IMR-90 (cell line): ENCODE measurements around the gene RNFT2. TPM values are rescaled to one million over a fixed set of nuclear protein-coding genes. Genes with fewer than 3 reads are reported as not detected.

ENCODE experiments used
- ATAC-seq: fragments of 200-7000 bp; cut with Tn5 transposase; 2 replicates; pipeline ENCODE4 v1.9.1; 2020; ENCODE audit warnings: low read depth, mild to moderate bottlenecking, moderate library complexity
- BruUV-seq: library from RNA; stranded (reverse); fragments of 400-500 nt; replicated peaks from 2 replicates; lab custom pipeline; 2021; lab: Mats Ljungman, UMichigan
- CTCF ChIA-PET: fragments of 300-600 bp; formaldehyde crosslinking; extraction: SDS; loops from one replicate; lab custom pipeline; 2021; ENCODE audit warnings: antibody characterized with exemption; lab: Yijun Ruan, JAX
- POLR2A ChIA-PET: fragments of 300-600 bp; sonication (Branson Sonifier 250); formaldehyde crosslinking; loops from one replicate; lab custom pipeline; 2022; ENCODE audit warnings: antibody characterized with exemption; ENCODE audit not compliant: unreplicated experiment; lab: Charles Lee
- DNase-seq: peaks from one replicate; pipeline ENCODE4 v3.0.0; 2013
- H2AFZ ChIP-seq: replicated peaks from 2 replicates; pipeline ENCODE3; 2013; ENCODE audit warnings: low read length, mild to moderate bottlenecking; ENCODE audit not compliant: poor library complexity
- H2AK5ac ChIP-seq: 2 replicates; pipeline ENCODE4 v1.6.1; 2013; ENCODE audit warnings: low read depth, low read length, inconsistent platforms
- H2AK9ac ChIP-seq: replicated peaks from 2 replicates; pipeline ENCODE3; 2013; ENCODE audit warnings: mild to moderate bottlenecking, low read depth, low read length, moderate library complexity; ENCODE audit not compliant: poor library complexity
- H2BK120ac ChIP-seq: 2 replicates; pipeline ENCODE4 v1.6.1; 2013; ENCODE audit warnings: low read depth, low read length, inconsistent platforms
- H2BK15ac ChIP-seq: 3 replicates; pipeline ENCODE4 v1.6.1; 2013; ENCODE audit warnings: low read depth, low read length, inconsistent platforms
- H2BK20ac ChIP-seq: 2 replicates; pipeline ENCODE4 v1.6.1; 2013; ENCODE audit warnings: low read depth, mild to moderate bottlenecking, inconsistent platforms, low read length, moderate library complexity
- H2BK5ac ChIP-seq: 2 replicates; pipeline ENCODE4 v1.6.1; 2013; ENCODE audit warnings: mild to moderate bottlenecking, low read depth, low read length, inconsistent platforms; ENCODE audit not compliant: poor library complexity, severe bottlenecking
- H3K14ac ChIP-seq: replicated peaks from 2 replicates; pipeline ENCODE4 v1.6.1; 2013; ENCODE audit warnings: low read depth, low read length, inconsistent platforms
- H3K18ac ChIP-seq: 2 replicates; pipeline ENCODE4 v1.6.1; 2013; ENCODE audit warnings: low read depth, low read length, control low read depth
- H3K23ac ChIP-seq: 2 replicates; pipeline ENCODE4 v1.6.1; 2013; ENCODE audit warnings: low read depth, low read length, inconsistent platforms
- H3K27ac ChIP-seq: 2 replicates; pipeline ENCODE4 v1.5.1; 2013; ENCODE audit warnings: mild to moderate bottlenecking, control low read depth, low read length; ENCODE audit not compliant: insufficient read depth
- H3K27me3 ChIP-seq: 2 replicates; pipeline ENCODE4 v1.6.1; 2013; ENCODE audit warnings: low read length; ENCODE audit not compliant: control insufficient read depth, insufficient read depth
- H3K36me3 ChIP-seq: 2 replicates; pipeline ENCODE4 v1.6.1; 2013; ENCODE audit warnings: low read length, mixed read lengths; ENCODE audit not compliant: control insufficient read depth, insufficient read depth
- H3K4ac ChIP-seq: 2 replicates; pipeline ENCODE4 v1.6.1; 2013; ENCODE audit warnings: low read depth, low read length, inconsistent platforms
- H3K4me1 ChIP-seq: 2 replicates; pipeline ENCODE4 v1.6.1; 2013; ENCODE audit warnings: low read length, mixed read lengths; ENCODE audit not compliant: control insufficient read depth, insufficient read depth
- H3K4me2 ChIP-seq: 2 replicates; pipeline ENCODE4 v1.6.1; 2013; ENCODE audit warnings: low read depth, mild to moderate bottlenecking, control low read depth, low read length, moderate library complexity
- H3K4me3 ChIP-seq: 2 replicates; pipeline ENCODE4 v1.5.1; 2013; ENCODE audit warnings: low read depth, mild to moderate bottlenecking, control low read depth, low read length, moderate library complexity; ENCODE audit not compliant: insufficient read depth
- H3K56ac ChIP-seq: 2 replicates; pipeline ENCODE4 v1.6.1; 2013; ENCODE audit warnings: low read length, inconsistent platforms; ENCODE audit not compliant: insufficient read depth; ENCODE audit errors: extremely low read depth
- H3K79me1 ChIP-seq, 2 experiments: 2 replicates each; pipeline ENCODE4 v1.6.1; 2013; ENCODE audit warnings: low read length in 2 of 2, inconsistent platforms in 1 of 2, low read depth in 1 of 2
- H3K9ac ChIP-seq: 2 replicates; pipeline ENCODE4 v1.6.1; 2013; ENCODE audit warnings: low read depth, low read length, control low read depth
- H3K9me1 ChIP-seq: 2 replicates; pipeline ENCODE4 v1.6.1; 2013; ENCODE audit warnings: low read length, inconsistent platforms; ENCODE audit not compliant: insufficient read depth
- H3K9me3 ChIP-seq: 2 replicates; pipeline ENCODE4 v1.6.1; 2013; ENCODE audit warnings: low read length; ENCODE audit not compliant: control insufficient read depth, insufficient read depth
- H4K20me1 ChIP-seq: 2 replicates; pipeline ENCODE4 v1.6.1; 2013; ENCODE audit warnings: low read length, inconsistent platforms; ENCODE audit not compliant: insufficient read depth
- H4K5ac ChIP-seq: 2 replicates; pipeline ENCODE4 v1.6.1; 2013; ENCODE audit warnings: mild to moderate bottlenecking, low read depth, low read length, control low read depth
- H4K8ac ChIP-seq, 2 experiments: 2 replicates each; pipeline ENCODE4 v1.6.1; 2013; ENCODE audit warnings: low read depth in 2 of 2, low read length in 2 of 2, control low read depth in 1 of 2, inconsistent platforms in 1 of 2
- H4K91ac ChIP-seq: 2 replicates; pipeline ENCODE4 v1.6.1; 2013; ENCODE audit warnings: low read depth, low read length, inconsistent platforms; ENCODE audit not compliant: insufficient read depth
- CHD1 ChIP-seq: IDR thresholded peaks from 2 replicates; pipeline ENCODE4 v1.6.1; 2012; ENCODE audit warnings: low read depth, low read length, improper control_type of control experiment
- RCOR1 ChIP-seq: IDR thresholded peaks from 2 replicates; pipeline ENCODE4 v1.6.1; 2012; ENCODE audit warnings: mild to moderate bottlenecking, low read length, improper control_type of control experiment; ENCODE audit not compliant: insufficient replicate concordance
- WGBS, 2 experiments: methylation state at CpG; one replicate each; pipeline versions ENCODE4 v1.1.5 to v1.1.7; 2013; ENCODE audit warnings: missing lambda C conversion rate in 2 of 2; ENCODE audit not compliant: insufficient read length in 1 of 2; ENCODE audit errors: extremely low coverage in 2 of 2; 5-methylcytosine and 5-hydroxymethylcytosine counted together
- dilution Hi-C: fragments of 300-500 bp; cut with HindIII; formaldehyde crosslinking; loops from one replicate; pipeline ENCODE4 v1.14.3; 2018; ENCODE audit warnings: low sequenced_read_pairs; ENCODE audit not compliant: unreplicated experiment
- in situ Hi-C: fragments of 300-500 bp; cut with MboI; formaldehyde crosslinking; loops from 3 replicates; pipeline ENCODE4 v1.14.3; 2019; ENCODE audit warnings: low sequenced_read_pairs, inconsistent platforms, mixed read lengths
- intact Hi-C: fragments of 100-400 bp; cut with micrococcal nuclease; formaldehyde crosslinking; loops from 2 replicates; pipeline ENCODE4 v1.10.0; 2022
- polyA plus RNA-seq, 3 experiments: library from polyadenylated mRNA; depleted of rRNA; stranded (reverse); fragments of >200 nt; gene quantifications; 2 replicates each; pipeline ENCODE4 v1.2.3, GENCODE V29; 2012; ENCODE audit warnings: low replicate concordance in 1 of 3
- total RNA-seq: library from RNA; depleted of rRNA; stranded (reverse); fragments of >200 nt; gene quantifications from 2 replicates; pipeline ENCODE4 v1.2.3, GENCODE V29; 2012

The RNFT2 gene
- total and polyA plus RNA-seq, 2 of the 4 experiments (the other 2 are of a cell fraction), result 1.6 to 2.3 TPM

- no CpG with 5 or more reads among the region's 3 CpGs for WGBS, 2 experiments
- Histone ChIP-seq H3K4me2 (no peak overlapping the region), H3K23ac (no peak overlapping the region), H2AFZ (no peak overlapping the region), H2BK20ac (no peak overlapping the region), H2AK9ac (no peak overlapping the region), H3K27ac (no peak overlapping the region), H4K20me1 (no peaks in the 10 kb centered on the region), H3K27me3 (no peaks in the 10 kb centered on the region), H3K79me1 (no peaks in the 10 kb centered on the region), H3K4ac (no peak overlapping the region), H4K91ac (no peak overlapping the region), H3K9me1 (no peaks in the 10 kb centered on the region), H2BK5ac (no peak overlapping the region), H4K5ac (no peak overlapping the region), H2BK120ac (no peak overlapping the region), H2AK5ac (no peak overlapping the region), H3K14ac (no peak overlapping the region), H3K56ac (no peak overlapping the region), H4K8ac (no peak overlapping the region), H3K9me3 (no peaks in the 10 kb centered on the region), H3K9ac (no peak overlapping the region), H3K36me3 (no peaks in the 10 kb centered on the region), H2BK15ac (no peak overlapping the region), H3K4me3 (no peak overlapping the region), H3K4me1 (no peaks in the 10 kb centered on the region), H3K18ac (no peak overlapping the region)
- CTCF ChIA-PET, result no interaction called here
- no peak for ATAC-seq
- dilution Hi-C loops (no loop called here), intact Hi-C loops (no loop called here), in situ Hi-C loops (no loop called here)
- DNase-seq, result no peak
- TF ChIP-seq CHD1 (no peak), RCOR1 (no peak)
- BruUV-seq, result no TSS peak
- POLR2A ChIA-PET, result no interaction called here
These were observed 28.2 kb downstream of the RNFT2 start for GRCh38 chr12:116766285-116766684.
